Measurements from ENCODE around the gene NAA10.

NAA10 gene

DNA sequence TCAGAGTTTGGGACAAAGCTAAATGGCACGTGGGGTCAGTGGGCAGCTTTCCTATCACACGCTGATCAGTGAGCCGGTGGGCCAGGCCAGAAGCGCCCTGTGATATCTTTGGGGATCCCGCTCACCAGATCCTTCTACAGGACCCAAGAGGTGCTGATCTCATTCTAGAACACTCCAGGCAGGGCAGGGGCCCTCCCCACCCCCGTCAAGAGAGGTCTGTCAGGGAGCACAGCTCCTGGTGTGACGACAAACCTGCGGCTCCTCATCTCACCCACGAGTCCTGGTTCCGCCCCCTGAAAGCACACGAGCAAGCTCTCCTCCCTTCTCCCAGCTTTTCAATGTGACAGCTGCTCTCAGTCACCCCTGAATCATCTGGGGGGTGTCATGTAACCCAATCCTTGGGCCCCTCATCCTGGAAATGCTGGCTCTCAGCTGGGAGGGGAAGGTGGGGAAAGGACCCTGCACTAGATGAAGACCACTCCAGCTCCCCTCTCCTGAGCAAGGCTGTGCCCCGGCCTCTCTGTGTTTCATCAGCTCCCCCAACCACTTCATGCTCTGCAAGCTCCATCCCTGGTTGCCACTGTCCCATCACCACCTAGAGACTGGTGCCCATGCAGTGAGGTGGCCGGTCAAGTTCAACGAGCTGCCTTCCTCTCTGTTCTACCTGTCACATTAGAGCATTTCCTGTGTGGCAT is 32.2 kb upstream of the NAA10 start:
- no peak for DNase-seq (ENCODE audit: low spot score)

DNA sequence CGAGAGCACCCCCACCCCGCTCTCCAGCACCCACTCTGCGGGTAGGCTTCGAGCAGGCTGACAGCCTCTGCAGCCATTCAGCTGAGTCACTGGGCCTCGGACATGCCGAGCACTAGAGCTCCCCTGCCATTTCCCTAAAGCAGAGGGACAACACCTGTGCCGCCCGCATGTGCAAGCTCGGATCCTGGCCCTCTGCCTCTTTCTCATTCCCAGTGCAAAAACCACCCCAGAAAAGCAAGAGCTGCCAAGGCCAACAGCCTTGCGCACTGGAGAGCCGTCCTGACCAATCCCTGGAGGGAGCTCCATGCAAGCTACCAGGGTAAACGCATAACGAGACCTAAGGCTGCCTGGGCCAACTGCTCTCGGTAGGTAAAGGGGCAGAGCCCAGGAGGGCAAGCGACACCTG is 31.4 kb upstream of the NAA10 start:
- DNase-seq (ENCODE audit: low spot score): no peak

DNA sequence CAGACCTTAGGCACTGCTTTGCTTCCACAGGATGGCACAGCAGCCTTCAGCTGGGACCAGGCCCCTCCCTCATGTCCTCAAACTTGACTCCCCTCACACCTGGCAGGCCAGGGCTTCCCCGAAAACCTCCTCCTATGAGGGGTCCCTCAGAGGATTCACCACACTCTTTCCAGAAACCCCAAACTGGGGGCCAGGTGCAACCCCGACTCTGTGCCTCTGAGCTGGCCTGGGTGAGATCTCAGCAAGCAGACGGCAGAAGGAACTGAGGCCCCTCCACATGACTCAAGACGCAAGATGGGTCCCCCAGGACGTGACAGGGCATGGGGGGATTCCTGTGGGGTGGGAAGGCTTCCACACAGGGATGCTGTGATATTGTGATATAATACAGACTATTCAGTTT is 30.6 kb upstream of the NAA10 start:
- DNase-seq (ENCODE audit: low spot score): no peak

DNA sequence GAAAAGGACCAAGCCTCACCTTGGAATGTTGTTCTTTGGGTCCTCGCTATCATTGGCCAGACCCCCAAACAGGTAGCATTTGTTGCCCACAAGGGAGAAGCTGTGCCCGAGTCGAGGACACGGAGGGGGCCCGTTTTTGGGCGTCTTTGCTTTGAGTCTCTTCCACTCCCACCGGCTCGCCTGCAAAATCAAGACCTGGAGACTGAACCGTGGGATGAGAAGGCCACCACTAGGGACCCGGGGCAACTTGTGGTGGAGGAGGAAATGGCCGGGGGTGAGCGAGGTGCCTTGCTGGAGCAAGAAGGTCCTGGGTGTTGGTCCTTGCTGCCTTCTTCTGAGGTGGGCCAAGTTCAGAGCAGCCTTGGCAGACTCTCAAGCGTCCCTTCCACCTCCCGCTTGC is 29.3 kb upstream of the NAA10 start:
- no peak for DNase-seq (ENCODE audit: low spot score)

DNA sequence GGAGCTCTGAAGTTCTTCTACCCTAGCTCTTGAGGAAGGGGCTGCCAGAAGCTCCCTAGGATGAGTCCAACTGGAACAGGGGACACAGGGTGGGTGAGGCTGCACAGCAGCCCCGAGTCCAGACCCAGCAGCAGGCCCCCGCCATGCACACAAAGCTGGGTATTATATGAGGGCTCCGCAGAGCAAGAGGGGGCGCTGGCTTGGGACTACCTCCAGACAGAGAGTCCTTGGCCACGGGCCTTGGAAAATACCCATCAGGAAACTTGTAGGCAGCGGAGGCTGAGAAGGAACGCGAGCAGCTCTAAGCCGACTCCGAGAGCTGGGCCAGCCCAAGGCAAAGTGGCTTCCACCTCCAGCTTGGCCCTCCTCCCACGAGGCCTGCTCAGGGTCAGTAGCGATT is 28.7 kb upstream of the NAA10 start:
- no peak for DNase-seq (ENCODE audit: low spot score)

DNA sequence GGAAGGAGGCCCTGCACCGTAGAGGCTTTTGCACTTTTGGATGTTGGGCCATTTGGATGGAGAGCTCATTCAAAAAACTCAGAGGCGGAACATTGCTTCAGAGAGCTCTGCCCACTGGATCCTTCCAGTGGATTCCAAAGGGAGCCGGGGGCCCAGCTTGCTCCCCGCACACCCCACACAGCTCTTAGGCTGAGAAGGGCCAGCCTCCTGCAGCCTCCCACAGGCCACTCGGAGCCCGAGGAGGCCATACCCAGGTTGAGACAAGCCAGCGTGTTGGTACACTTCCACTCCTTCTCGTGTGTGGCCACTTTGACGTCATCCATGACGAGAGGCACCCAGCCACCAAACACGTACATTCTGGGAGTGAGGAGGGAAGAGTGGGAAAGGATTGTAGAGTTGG is 26.5 kb upstream of the NAA10 start:
- DNase-seq (ENCODE audit: low spot score): no peak

DNA sequence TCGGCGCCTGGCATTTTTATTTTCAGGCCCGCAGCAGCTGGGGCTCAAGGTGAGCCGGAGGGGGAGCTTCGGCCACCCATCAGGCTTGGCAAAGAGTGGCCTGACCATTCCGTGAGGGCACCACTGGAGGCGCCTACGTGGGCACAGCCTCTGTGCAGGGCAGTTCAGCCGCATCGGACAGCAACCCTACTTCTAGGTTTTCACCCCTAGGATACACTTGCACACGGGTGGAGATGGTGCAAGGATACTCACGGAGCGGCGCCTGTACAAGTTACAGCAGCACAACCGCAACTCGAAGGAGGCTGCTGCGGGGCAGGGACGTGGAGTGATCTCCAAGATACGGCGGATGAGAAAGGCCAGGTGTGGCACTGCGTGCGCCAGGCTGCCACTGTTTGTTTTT is 25.9 kb upstream of the NAA10 start:
- DNase-seq (ENCODE audit: low spot score): no peak

DNA sequence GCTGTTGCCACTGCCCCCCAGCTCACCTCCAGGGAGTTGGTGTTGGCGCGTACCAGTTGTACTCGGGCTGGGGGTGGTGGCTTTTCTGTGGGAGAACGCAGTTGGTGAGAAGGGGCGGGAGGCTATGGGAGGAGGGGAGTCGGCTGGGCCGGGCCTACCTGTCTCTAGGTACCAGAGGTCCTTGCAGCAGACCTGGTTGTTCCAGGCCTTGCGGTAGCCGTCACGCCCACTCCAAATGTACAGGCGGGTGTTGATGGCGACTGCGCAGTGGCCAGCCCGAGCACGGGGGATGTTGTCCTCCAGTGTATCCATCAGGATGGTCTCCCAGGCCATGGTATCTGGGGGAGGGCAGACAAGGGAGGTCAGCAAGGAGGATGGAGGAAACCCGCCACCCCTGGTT is 25.2 kb upstream of the NAA10 start:
- DNase-seq (ENCODE audit: low spot score): no peak

DNA sequence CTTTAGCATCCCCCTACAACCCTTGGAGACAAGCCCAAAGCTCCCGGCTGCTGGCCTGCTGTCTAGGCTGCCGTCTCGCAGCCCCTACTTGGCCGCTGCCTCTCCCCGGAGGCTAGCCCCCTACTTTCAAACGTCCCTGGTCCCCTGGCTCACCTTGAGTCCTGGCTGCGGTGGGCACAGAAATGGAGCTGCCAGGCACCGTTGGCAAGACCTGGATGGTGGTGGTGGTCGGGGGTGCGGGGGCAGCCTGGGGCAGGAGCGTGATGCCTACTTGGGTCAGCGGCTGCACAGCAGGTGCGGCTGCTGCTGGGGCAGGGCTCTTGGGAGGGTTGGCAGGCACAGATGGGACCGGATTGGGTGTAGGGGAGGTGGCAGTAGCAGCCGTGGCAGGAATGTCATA is 24.8 kb upstream of the NAA10 start:
- DNase-seq (ENCODE audit: low spot score): no peak

DNA sequence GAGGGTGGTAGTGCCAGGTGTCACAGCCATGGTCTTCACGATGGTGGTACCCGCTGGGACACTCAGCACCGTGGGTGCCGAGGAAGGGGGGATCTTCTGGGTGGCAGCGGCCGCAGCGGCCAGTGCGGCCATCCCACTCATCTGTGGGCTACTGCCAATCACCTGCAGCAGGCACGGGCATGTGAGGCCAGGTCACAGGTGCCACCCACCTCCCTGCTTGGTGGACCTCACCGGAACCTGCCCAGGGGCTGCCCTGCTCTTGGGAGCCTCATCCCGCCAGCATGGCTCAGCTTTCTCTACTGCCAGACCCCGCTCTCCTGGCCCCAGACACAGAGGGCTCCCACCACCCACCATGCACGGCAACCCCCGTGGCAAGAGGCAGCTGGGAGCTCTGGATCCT is 23.8 kb upstream of the NAA10 start:
- no peak for DNase-seq (ENCODE audit: low spot score)

DNA sequence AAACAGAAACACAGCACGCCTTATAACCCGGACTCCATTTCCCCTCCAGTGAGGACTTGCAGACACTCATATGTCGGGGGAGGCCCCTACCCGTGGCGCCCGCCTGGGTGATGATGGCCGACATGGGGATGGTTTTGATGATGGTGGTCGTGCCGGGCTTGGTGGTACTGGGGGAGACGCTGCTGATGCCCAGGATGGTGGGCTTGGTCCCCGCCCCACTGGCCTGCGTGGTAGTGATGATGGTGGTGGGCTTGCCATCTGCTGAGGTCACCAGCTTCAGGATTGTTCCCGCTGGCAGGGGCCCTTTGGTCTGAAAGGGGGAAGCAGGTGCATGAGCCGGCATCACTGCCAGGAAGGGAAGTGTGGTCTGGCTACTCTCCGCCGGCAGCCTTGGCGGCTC is 22.4 kb upstream of the NAA10 start:
- no peak for DNase-seq (ENCODE audit: low spot score)

DNA sequence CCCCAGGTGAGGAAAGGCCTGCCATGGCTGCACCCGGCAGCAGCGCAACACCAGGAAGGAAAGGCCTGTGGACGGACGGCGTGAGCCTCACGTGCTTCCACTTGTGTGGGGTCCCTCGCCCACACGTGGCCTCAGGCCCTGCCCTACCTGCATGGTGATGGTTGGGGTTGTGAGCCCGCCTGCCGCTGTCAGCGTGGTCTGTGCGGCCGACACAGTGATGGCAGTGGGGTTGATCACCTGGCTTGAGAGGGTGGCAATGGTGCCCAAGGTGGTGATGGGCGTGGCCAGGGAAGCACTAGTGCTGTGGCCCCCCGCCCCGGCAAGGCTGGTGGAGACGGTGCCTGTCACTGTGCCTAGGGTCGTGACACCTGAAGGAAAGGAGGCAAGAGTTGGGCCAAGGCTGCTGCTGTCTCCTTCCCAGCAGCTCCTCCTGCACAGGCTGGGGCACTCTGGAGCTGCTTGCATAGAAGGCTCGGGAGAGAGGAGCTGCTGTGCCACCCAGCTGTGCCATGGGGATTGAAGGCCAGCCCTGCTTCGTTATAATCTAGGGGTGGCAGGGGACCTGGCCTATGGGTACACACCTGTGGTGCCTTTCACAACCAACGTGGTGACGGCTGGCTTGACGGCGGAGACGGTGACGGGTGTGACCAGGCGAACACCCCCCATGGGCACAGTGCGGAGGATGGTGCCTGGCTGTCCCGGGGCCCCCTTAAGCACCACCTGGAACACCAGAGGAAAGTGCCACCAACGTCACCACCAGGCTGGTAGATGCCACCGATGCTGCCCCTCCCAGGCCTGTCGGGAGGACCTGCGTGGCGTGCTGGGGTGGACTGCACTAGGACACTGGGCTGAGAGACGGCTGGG is 21.4 kb upstream of the NAA10 start:
- no peak for DNase-seq (ENCODE audit: low spot score)

DNA sequence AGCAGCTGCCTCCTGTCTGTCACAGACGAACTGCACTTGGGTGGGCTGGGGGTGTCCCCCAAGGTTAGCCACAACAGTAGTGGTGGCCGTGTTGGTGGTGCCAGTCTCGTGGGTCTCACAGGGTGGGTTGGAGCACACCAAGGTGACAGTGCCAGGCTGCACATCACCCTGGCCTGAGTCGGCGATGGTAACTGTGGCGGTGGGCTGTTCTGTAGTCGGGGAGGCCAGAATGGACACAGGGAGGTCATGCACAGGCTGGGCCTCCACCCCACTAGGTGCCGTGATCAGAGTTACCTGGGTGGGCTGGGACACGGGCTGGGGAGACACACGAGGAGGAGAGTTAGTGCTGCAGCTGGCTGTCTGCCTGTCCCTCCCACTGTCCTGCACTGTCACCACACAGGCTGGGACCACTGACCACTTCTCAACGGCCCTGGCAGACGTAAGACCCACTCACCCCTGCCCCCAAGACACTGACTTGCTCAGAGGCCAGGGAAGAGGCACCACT is 20.4 kb upstream of the NAA10 start:
- DNase-seq (ENCODE audit: low spot score): no peak

DNA sequence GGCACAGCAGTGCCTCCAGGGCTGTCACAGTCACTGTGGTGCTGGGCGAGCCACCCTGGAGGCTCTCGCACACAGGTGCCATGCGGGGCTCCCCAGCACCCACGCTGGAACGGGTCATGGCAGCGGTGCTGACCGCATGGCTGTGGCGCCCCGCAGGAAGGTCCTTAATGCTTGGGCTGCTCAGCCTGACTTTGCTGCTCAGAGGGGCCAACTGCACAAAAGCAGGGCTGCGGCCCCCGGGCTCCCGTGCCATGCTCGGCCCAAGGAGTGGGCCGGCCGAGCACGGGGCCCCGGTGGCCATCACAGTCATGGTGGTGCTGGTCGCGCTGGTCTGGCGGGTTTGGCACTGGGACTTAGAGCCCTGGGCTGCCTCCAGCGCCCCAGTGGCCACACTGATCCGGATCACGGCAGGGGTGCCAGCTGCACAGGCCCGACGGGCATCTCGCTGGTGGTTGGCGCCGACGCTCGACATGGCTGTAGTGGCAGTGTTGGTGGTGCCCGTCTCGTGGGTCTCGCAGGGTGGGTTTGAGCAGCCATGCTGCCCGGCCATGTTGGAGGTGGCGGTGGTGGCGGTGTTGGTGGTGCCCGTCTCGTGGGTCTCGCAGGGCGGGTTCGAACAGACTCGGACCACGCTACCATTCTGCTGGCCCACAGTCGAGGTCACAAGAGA is 19.9 kb upstream of the NAA10 start:
- no peak for DNase-seq (ENCODE audit: low spot score)

DNA sequence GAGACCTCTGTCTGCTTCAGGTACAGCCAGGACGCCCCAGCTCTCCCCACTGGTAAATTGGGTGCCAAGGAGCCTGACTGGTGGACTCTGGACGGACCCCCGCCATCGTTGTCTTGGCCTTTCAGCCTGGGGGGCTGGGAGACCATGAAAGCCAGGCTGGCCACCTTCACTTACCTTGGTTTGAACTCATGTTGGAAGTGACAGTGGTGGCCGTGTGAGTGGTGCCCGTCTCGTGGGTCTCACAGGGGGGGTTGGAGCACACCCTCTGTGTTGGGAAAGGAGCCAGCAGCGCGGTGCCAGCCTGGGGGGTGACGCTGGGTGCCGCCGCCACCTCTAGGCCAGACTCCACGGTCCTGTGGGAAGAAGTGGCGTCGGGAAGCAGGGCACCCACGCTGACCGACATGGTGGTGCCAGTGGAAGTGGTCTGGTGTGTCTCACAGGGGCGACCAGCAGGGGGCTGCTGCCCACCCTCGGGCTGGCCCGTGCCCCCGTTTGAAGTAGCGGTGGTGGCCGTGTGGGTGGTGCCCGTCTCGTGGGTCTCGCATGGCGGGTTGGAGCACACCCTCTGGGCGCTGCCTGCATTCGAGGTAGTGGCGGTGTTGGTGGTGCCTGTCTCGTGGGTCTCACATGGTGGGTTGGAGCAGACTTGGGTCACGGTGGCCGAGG is 19.2 kb upstream of the NAA10 start:
- no peak for DNase-seq (ENCODE audit: low spot score)

DNA sequence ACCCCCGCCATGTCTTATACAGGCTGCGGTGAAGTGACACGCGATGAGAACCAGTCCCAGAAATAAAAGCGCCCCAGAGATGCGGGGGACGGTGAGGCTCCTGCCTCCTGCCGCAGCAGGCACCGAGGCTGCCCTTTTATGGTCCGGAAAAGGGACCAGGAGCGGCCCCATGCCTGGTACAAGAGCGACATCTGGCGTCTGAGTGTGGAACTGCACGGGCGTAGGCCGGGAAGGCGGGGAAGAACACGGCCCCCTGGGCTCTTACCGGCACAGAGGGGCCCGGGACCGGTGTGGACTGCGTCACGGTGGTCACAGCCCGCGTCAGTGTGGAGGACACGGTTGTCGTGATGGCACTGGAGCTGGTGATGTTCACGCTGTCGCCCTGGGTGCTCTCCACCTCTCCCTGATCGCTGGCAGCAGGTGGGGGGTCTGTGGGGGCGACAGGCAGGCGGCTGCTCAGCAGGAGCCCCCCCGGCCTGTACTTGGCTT is 18.5 kb upstream of the NAA10 start:
- peak; percentile 47 for DNase-seq (ENCODE audit: low spot score)

DNA sequence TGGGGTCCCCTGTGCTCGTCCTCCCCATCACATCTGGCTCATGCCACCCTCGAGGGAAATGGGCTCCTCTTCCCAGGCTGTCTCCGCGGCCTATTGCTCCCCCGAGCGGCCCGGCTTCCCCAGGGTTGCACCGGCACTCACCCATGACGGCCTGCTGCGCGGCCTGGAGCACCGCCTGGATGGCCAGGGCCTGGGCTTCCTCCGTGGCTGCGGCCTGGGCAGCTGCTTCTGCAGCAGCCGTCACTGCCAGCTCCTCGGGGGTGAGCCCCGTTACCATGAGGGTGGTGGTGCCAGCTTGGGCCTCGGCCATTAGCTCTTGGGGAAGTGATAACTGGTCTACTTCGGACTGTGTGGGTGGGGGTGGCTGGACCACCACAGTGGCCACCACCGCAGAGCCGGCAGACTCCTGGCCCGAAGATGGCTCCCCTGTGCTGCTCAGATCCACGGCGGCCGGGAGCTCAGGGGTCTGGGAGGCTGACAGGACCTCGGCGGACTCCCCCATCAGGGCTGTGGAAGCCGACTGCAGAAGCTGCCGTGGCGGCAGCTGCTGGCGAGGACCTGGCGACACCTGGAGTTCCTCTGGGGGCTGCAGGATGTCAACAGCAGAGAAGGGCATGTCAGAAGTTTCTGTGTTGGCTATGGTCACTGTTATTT is 17.7 kb upstream of the NAA10 start:
- DNase-seq (ENCODE audit: low spot score): no peak

DNA sequence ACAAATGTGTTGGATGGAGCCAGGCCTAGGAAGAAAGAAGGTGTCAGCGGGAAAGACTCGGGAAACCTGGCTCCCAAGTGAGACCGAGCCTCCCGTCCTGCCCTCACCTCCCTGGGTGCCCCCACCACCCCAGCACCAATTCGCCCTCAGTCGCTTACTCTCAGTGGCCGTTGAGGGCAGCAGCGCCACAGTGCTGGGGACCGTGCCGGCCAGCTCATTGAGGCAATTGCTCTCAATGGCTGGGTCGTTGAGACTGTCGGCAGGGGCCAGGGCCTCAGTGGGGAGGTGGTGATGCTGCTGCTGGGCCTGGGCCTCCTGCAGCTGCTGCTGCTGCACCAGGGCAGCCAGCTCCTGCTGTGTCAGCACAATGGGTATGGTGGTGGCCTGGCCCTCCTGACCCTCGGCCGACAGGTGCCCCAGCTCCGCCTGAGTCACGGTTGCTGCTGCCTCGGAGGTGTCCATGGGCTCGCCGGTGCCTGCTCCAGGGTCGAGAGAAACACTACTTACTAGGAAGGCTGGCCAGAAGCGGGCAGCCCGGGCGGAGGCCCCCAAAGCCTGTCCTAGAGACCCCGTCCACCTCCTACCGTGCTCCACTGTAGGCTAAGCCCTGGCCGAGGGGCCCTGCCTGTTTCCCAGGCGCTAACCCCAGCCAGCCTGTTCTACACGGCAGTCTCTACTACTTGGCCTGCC is 17.0 kb upstream of the NAA10 start:
- no peak for DNase-seq (ENCODE audit: low spot score)

DNA sequence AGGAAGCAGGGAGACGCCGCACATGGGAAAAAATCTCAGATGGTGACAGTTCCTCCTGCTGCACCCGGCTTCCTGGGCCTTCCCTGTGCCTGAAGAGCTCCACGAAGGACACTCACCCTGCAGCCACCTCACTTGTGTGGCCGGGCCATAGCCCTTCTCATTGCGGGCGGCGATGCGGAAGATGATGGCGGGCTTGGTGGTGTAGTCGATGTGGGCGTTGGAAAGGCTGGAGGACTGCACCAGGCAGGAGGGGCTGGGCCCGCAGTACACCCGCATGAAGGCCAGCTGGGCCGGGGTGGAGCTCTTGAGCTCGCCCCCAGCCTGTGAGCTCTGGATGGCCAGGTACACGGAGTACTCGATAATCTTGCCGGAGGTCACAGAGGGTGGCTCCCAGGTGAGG is 15.3 kb upstream of the NAA10 start:
- no peak for DNase-seq (ENCODE audit: low spot score)

DNA sequence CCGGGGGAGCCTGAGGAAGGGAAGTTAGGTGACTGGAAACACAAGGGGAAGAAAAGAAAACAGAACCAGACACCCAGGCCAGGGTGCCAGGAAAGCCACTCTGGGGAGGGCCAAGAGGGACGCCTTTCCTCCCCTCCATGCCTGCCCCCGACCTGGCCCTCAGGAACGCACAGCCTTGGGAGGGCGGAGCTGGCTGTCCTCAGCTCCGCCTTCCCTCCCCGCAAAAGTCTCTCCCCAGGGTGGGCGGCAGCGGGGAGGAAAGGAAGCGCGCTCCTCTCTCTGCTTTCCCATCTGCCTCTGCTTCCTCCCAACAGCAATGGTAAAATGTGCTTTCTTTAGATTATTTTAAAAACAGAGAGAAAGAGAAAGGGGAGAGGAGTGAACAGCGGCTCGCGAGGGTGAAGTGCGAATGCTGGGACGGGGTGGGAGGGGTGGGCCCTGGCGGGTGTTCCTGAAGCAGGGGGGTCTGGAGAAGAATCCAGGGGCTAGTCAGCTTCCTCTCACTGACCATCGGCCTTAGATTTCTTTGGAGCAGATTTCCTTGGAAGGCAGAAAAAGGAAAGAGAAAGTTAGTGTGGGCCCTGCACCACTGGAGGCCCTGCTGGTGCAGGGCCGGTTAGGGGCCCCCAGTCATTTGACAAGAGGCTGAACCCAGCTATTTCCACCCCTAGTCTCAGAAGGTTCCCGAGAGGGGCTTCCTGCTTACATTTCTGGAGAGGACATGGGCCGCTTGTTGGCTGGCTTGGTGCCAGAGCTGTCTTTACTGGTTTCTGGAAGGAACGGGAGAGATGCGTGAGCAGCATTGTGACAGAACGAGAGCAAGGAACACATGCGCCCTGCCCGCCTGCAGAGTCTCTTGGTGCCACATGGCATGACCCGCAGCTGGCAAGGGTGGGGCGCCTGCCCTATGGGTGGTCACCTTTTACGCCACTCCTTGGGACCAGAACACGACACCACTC is 14.3 kb upstream of the NAA10 start:
- no peak for DNase-seq (ENCODE audit: low spot score)
